ENCODE measurements around the gene PCDHGC4.

PCDHGC4 gene

DNA sequence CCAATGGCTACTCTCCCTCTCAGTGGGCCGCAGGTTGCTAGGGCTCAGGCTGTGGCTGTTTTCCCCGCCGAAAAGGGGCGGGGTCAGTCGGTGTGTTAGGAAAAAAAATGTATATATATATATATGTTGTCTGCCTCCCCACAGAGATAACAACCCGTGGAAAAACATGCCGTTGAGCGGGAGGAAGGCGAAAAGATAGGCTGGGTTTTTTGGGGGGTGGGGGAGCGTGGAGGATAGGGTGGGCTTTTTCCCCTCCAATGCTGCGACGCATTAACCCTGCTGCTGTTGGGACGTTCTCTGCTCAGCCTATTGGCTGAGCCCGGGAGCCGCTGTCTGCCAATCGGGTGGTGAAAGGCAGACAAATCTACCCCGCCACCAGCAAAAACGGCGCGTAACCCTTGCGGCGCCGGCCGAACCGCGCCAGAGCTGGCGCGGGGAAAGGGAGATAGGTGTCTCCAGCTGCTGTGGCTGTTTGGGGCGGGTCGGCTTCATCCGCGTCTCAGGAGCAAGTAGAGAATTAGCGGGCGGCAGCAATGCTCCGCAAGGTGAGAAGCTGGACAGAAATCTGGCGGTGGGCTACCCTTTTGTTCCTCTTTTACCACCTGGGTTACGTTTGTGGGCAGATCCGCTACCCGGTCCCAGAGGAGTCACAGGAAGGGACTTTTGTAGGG lies at the start of gene PCDHGC4:
Gene PCDHGC4 (plus strand): TSS at position 390 of the 671 bp plus-strand sequence. CDS start 144 bp downstream, at position 534.
- H3K4me1 ChIP-seq (ENCODE audit: control insufficient read depth, insufficient read depth, low read length): peaks cover 43% of the 10 kb centered on the region
- H3K36me3 ChIP-seq (ENCODE audit: control insufficient read depth, insufficient read depth, low read length): no peaks in the 10 kb centered on the region; the same call in 1 of the 2 replicates
- peak within 1 kb of the TSS; percentile 74 for H3K4me3 ChIP-seq (ENCODE audit: low read depth, low read length)
- H3K9ac ChIP-seq (ENCODE audit: low read length): peak within 1 kb of the TSS; percentile 40
- H3K27me3 ChIP-seq (ENCODE audit: control insufficient read depth, insufficient read depth, low read length): peaks cover 36% of the 10 kb centered on the region
- H3K27ac ChIP-seq (ENCODE audit: low read depth, low read length): peak within 1 kb of the TSS; percentile 37; the same call in 1 of the 2 replicates
- H3K9me3 ChIP-seq (ENCODE audit: control insufficient read depth, insufficient read depth, low read depth, low read length): no peaks in the 10 kb centered on the region

DNA sequence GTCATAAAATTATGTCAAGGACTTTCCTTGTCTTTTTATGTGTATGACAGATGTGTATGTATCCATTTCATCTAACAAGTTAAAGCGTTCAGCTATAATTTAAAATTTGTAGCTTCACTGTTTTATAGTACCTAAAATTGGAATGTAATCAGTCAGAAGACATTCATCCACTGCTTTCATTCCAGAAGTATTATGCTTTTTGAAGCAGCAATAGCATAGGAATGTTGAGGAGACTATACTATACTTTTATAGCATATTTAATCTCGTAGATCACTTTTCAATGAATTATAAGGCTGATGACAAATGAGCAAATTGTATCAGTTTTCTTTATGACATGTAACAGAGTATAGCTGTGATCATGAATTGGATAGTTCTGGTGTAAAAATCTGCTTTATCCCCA lies 47.6 kb upstream of the PCDHGC4 start:
- no peak overlapping the region for H3K9ac ChIP-seq (ENCODE audit: low read length)

GRCh38 chr5:141439411-141440141 lies 45.3 kb upstream of the PCDHGC4 start:
- H3K27ac ChIP-seq (ENCODE audit: low read depth, low read length): no peak overlapping the region
- H3K4me3 ChIP-seq (ENCODE audit: low read depth, low read length): no peak overlapping the region
- H3K4me1 ChIP-seq (ENCODE audit: control insufficient read depth, insufficient read depth, low read length): no peaks in the 10 kb centered on the region
- no peaks in the 10 kb centered on the region for H3K27me3 ChIP-seq (ENCODE audit: control insufficient read depth, insufficient read depth, low read length)
- H3K9me3 ChIP-seq (ENCODE audit: control insufficient read depth, insufficient read depth, low read depth, low read length): peaks cover 14% of the 10 kb centered on the region
- no peak overlapping the region for H3K9ac ChIP-seq (ENCODE audit: low read length)
- H3K36me3 ChIP-seq (ENCODE audit: control insufficient read depth, insufficient read depth, low read length): no peaks in the 10 kb centered on the region

More for the DNA sequence above, 47.6 kb upstream of the PCDHGC4 start:
- Histone ChIP-seq H3K27ac (ENCODE audit: low read depth, low read length) (no peak overlapping the region), H3K9me3 (ENCODE audit: control insufficient read depth, insufficient read depth, low read depth, low read length) (peaks cover 29% of the 10 kb centered on the region), H3K36me3 (ENCODE audit: control insufficient read depth, insufficient read depth, low read length) (no peaks in the 10 kb centered on the region), H3K27me3 (ENCODE audit: control insufficient read depth, insufficient read depth, low read length) (no peaks in the 10 kb centered on the region), H3K4me1 (ENCODE audit: control insufficient read depth, insufficient read depth, low read length) (no peaks in the 10 kb centered on the region), H3K4me3 (ENCODE audit: low read depth, low read length) (no peak overlapping the region)

GRCh38 chr5:141440341-141440740 lies 44.5 kb upstream of the PCDHGC4 start:
- no peaks in the 10 kb centered on the region for H3K4me1 ChIP-seq (ENCODE audit: control insufficient read depth, insufficient read depth, low read length)
- H3K27ac ChIP-seq (ENCODE audit: low read depth, low read length): no peak overlapping the region
- H3K27me3 ChIP-seq (ENCODE audit: control insufficient read depth, insufficient read depth, low read length): no peaks in the 10 kb centered on the region
- peaks cover 14% of the 10 kb centered on the region for H3K9me3 ChIP-seq (ENCODE audit: control insufficient read depth, insufficient read depth, low read depth, low read length)
- H3K36me3 ChIP-seq (ENCODE audit: control insufficient read depth, insufficient read depth, low read length): no peaks in the 10 kb centered on the region
- H3K9ac ChIP-seq (ENCODE audit: low read length): no peak overlapping the region
- H3K4me3 ChIP-seq (ENCODE audit: low read depth, low read length): no peak overlapping the region

DNA sequence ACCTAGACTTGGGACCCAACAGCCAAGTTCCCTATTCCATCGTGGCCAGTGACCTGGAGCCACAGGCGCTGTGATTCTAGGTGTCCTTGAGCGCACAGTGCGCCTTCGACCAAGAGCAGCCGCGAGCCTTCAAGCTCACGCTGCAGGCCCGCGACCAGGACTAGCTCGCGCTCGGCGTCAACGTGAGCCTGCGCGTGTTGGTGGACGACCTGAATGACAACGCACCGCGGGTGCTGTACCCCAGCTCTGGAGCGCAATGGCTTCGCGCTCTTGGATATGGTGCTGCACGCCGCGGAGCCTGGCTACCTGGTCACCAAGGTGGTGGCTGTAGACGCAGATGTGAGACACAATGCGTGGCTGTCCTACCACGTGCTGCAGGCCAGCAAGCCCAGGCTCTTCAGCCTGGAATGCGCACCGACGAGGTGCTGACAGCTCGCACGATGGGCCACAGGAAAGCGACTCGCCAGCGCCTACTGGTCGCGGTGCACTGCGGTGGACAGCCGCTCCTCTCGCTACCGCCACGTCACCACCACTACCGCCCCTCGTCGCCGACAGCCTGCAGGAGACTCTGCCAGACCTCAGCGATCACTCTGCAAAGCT lies 43.2 kb upstream of the PCDHGC4 start:
- Histone ChIP-seq H3K4me3 (ENCODE audit: low read depth, low read length) (no peak overlapping the region), H3K4me1 (ENCODE audit: control insufficient read depth, insufficient read depth, low read length) (no peaks in the 10 kb centered on the region), H3K9me3 (ENCODE audit: control insufficient read depth, insufficient read depth, low read depth, low read length) (peaks cover 7% of the 10 kb centered on the region), H3K36me3 (ENCODE audit: control insufficient read depth, insufficient read depth, low read length) (no peaks in the 10 kb centered on the region), H3K9ac (ENCODE audit: low read length) (no peak overlapping the region), H3K27ac (ENCODE audit: low read depth, low read length) (no peak overlapping the region), H3K27me3 (ENCODE audit: control insufficient read depth, insufficient read depth, low read length) (no peaks in the 10 kb centered on the region)

DNA sequence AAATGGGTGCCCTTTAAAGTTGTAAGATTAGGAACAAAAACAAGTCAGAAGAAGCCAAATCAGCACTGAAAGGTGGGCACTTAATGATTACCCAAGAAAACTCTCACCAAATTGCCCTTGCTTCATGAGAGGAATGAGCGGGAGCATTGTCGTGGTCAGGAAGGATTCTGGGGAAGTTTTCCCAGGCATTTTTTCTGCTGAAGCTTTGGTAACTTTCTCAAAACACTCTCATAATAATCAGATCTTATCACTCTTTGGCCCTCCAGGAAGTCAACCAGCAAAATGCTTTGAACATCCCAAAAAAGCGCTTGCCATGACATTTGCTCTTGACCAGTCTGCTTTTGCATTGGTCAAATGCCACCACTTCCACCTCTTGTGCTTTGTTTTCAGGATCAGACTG lies 19.5 kb upstream of the PCDHGC4 start:
- H3K27me3 ChIP-seq (ENCODE audit: control insufficient read depth, insufficient read depth, low read length): no peaks in the 10 kb centered on the region
- H3K9ac ChIP-seq (ENCODE audit: low read length): no peak overlapping the region
- no peaks in the 10 kb centered on the region for H3K4me1 ChIP-seq (ENCODE audit: control insufficient read depth, insufficient read depth, low read length)
- H3K4me3 ChIP-seq (ENCODE audit: low read depth, low read length): no peak overlapping the region
- H3K36me3 ChIP-seq (ENCODE audit: control insufficient read depth, insufficient read depth, low read length): no peaks in the 10 kb centered on the region
- no peak overlapping the region for H3K27ac ChIP-seq (ENCODE audit: low read depth, low read length)
- no peaks in the 10 kb centered on the region for H3K9me3 ChIP-seq (ENCODE audit: control insufficient read depth, insufficient read depth, low read depth, low read length)

- no peaks in the 10 kb centered on the region for H3K36me3 ChIP-seq (ENCODE audit: control insufficient read depth, insufficient read depth, low read length)
- peak within 1 kb of the TSS; percentile 63 for H3K9ac ChIP-seq (ENCODE audit: low read length)
- H3K4me3 ChIP-seq (ENCODE audit: low read depth, low read length): peak within 1 kb of the TSS; percentile 80
- peaks cover 29% of the 10 kb centered on the region for H3K27me3 ChIP-seq (ENCODE audit: control insufficient read depth, insufficient read depth, low read length)
- no peak within 1 kb of the TSS for H3K27ac ChIP-seq (ENCODE audit: low read depth, low read length)
- no peaks in the 10 kb centered on the region for H3K9me3 ChIP-seq (ENCODE audit: control insufficient read depth, insufficient read depth, low read depth, low read length)
- peaks cover 19% of the 10 kb centered on the region; the same call in 1 of the 2 replicates for H3K4me1 ChIP-seq (ENCODE audit: control insufficient read depth, insufficient read depth, low read length)
These were observed 9.2 kb upstream of the PCDHGC4 start, which contains the start of gene PCDHGC3 for GRCh38 chr5:141475625-141476131. Gene PCDHGC3 (plus strand): TSS chr5:141475966. CDS start chr5:141476117, 151 bp downstream.

- Histone ChIP-seq H3K27ac (ENCODE audit: low read depth, low read length) (no peak overlapping the region), H3K36me3 (ENCODE audit: control insufficient read depth, insufficient read depth, low read length) (no peaks in the 10 kb centered on the region), H3K9me3 (ENCODE audit: control insufficient read depth, insufficient read depth, low read depth, low read length) (no peaks in the 10 kb centered on the region), H3K4me3 (ENCODE audit: low read depth, low read length) (peak overlapping the region; percentile 80), H3K27me3 (ENCODE audit: control insufficient read depth, insufficient read depth, low read length) (peaks cover 29% of the 10 kb centered on the region), H3K4me1 (ENCODE audit: control insufficient read depth, insufficient read depth, low read length) (peaks cover 19% of the 10 kb centered on the region; the same call in 1 of the 2 replicates), H3K9ac (ENCODE audit: low read length) (peak overlapping the region; percentile 63)
These were observed 8.5 kb upstream of the PCDHGC4 start for GRCh38 chr5:141476132-141476911.

- Histone ChIP-seq H3K27me3 (ENCODE audit: control insufficient read depth, insufficient read depth, low read length) (peaks cover 29% of the 10 kb centered on the region), H3K4me1 (ENCODE audit: control insufficient read depth, insufficient read depth, low read length) (peaks cover 19% of the 10 kb centered on the region; the same call in 1 of the 2 replicates), H3K4me3 (ENCODE audit: low read depth, low read length) (peak overlapping the region; percentile 80), H3K27ac (ENCODE audit: low read depth, low read length) (no peak overlapping the region), H3K9ac (ENCODE audit: low read length) (no peak overlapping the region), H3K9me3 (ENCODE audit: control insufficient read depth, insufficient read depth, low read depth, low read length) (no peaks in the 10 kb centered on the region), H3K36me3 (ENCODE audit: control insufficient read depth, insufficient read depth, low read length) (no peaks in the 10 kb centered on the region)
These were observed 7.7 kb upstream of the PCDHGC4 start for GRCh38 chr5:141477044-141477575.

GRCh38 chr5:141477815-141478214 lies 7.0 kb upstream of the PCDHGC4 start:
- Histone ChIP-seq H3K27me3 (ENCODE audit: control insufficient read depth, insufficient read depth, low read length) (peaks cover 29% of the 10 kb centered on the region), H3K9me3 (ENCODE audit: control insufficient read depth, insufficient read depth, low read depth, low read length) (no peaks in the 10 kb centered on the region), H3K27ac (ENCODE audit: low read depth, low read length) (no peak overlapping the region), H3K9ac (ENCODE audit: low read length) (no peak overlapping the region), H3K4me3 (ENCODE audit: low read depth, low read length) (0 out of 2 replicates have a peak overlapping the region, but pooled peaks have one; percentile 13), H3K4me1 (ENCODE audit: control insufficient read depth, insufficient read depth, low read length) (peaks cover 19% of the 10 kb centered on the region; the same call in 1 of the 2 replicates), H3K36me3 (ENCODE audit: control insufficient read depth, insufficient read depth, low read length) (no peaks in the 10 kb centered on the region)
